Measurements from ENCODE around the gene ARMC5. TPM values are rescaled to one million over a fixed set of nuclear protein-coding genes. Genes with fewer than 3 reads are reported as not detected.
"Not testable (repeated sequence)": the region's sequence is repeated elsewhere in the genome, so short reads cannot be mapped to it uniquely, and the experiment has no call there.

Gene ARMC5
- polyA plus RNA-seq, 1 of the 3 experiments (the other 2 are of a cell fraction): 8.9 TPM

GRCh38 chr16:31414706-31415105, 44.6 kb upstream of the ARMC5 start (continued):
- TF ChIP-seq RXRA (IDR thresholded peaks at IDR 0.05; ENCODE audit: borderline replicate concordance, low read depth): no peak
- TF ChIP-seq FOXJ3 (CRISPR knock-in tag; IDR thresholded peaks at IDR 0.05): no peak

GRCh38 chr16:31416371-31416770, 42.9 kb upstream of the ARMC5 start:
- no peaks in the 10 kb centered on the region for H4K20me1 ChIP-seq (ENCODE audit: insufficient read depth)
- no peak for TF ChIP-seq FOXJ3 (CRISPR knock-in tag; IDR thresholded peaks at IDR 0.05)
- TF ChIP-seq SIN3A (IDR thresholded peaks at IDR 0.05; ENCODE audit: borderline replicate concordance, low read depth, low read length): no peak
- TF ChIP-seq RCOR1 (IDR thresholded peaks at IDR 0.05; ENCODE audit: low read length): no peak
- TF ChIP-seq ELF1 (IDR thresholded peaks at IDR 0.05): no peak
- TF ChIP-seq NRF1 (IDR thresholded peaks at IDR 0.05; ENCODE audit: low read depth, low read length): no peak
- no peak for TF ChIP-seq GABPA (IDR thresholded peaks at IDR 0.05; ENCODE audit: low read depth)
- no peak for TF ChIP-seq RAD21 (IDR thresholded peaks at IDR 0.05; ENCODE audit: low read length)
- no peak for TF ChIP-seq CHD2 (IDR thresholded peaks at IDR 0.05; ENCODE audit: low read length, partially characterized antibody)
- TF ChIP-seq TCF12 (IDR thresholded peaks at IDR 0.05): no peak
- no peak for TF ChIP-seq SMC3 (IDR thresholded peaks at IDR 0.05; ENCODE audit: low read depth, low read length)
- no peak for TF ChIP-seq GATA2 (CRISPR knock-in tag; IDR thresholded peaks at IDR 0.05)
- TF ChIP-seq FOSL2 (IDR thresholded peaks at IDR 0.05; ENCODE audit: borderline replicate concordance, low read depth): no peak
- TF ChIP-seq REST (IDR thresholded peaks at IDR 0.05; ENCODE audit: low read depth, low read length): no peak
- no peak for TF ChIP-seq RXRA (IDR thresholded peaks at IDR 0.05; ENCODE audit: borderline replicate concordance, low read depth)
- TF ChIP-seq USF1 (IDR thresholded peaks at IDR 0.05; ENCODE audit: borderline replicate concordance, low read depth): no peak
- H3K27ac ChIP-seq (ENCODE audit: low read depth in 2 of 2, low read length in 1 of 2): no peak overlapping the region
- CTCF ChIA-PET: no interaction called here
- no peak for DNase-seq
- H3F3A ChIP-seq (replicated peaks; ENCODE audit: insufficient read depth): no peaks in the 10 kb centered on the region
- peaks cover 50% of the 10 kb centered on the region; the same call in 1 of the 2 replicates for H3K27me3 ChIP-seq (ENCODE audit: insufficient read depth)
- H3K9me2 ChIP-seq: no peaks in the 10 kb centered on the region
- POLR2A ChIA-PET: no interaction called here
- H3K79me2 ChIP-seq (ENCODE audit: insufficient read depth): no peaks in the 10 kb centered on the region
- no peak overlapping the region for H3K4me3 ChIP-seq (ENCODE audit: low read depth in 2 of 2, low read length in 1 of 2)
- no peak overlapping the region for H3K9ac ChIP-seq
- no peak overlapping the region for H2AFZ ChIP-seq (ENCODE audit: low read depth)
- H3K4me2 ChIP-seq: no peak overlapping the region
- WGBS (ENCODE audit: low lambda C conversion rate): 6% methylated on average over 6 of the region's 11 CpGs
- no peaks in the 10 kb centered on the region for H3K4me1 ChIP-seq (ENCODE audit: control insufficient read depth in 1 of 2, insufficient read depth in 2 of 2, low read depth in 1 of 2, low read length in 1 of 2)
- H3K36me3 ChIP-seq (replicated peaks in 1 of 2; ENCODE audit: control insufficient read depth in 1 of 2, insufficient read depth in 2 of 2, low read length in 1 of 2): no peaks in the 10 kb centered on the region
- no peaks in the 10 kb centered on the region for H3K9me3 ChIP-seq

- H4K20me1 ChIP-seq (ENCODE audit: insufficient read depth); DNase-seq; H3K4me3 ChIP-seq (ENCODE audit: low read depth in 2 of 2, low read length in 1 of 2); H3K4me1 ChIP-seq (ENCODE audit: control insufficient read depth in 1 of 2, insufficient read depth in 2 of 2, low read depth in 1 of 2, low read length in 1 of 2); H3F3A ChIP-seq (replicated peaks; ENCODE audit: insufficient read depth); H3K27ac ChIP-seq (ENCODE audit: low read depth in 2 of 2, low read length in 1 of 2); H3K4me2 ChIP-seq; H3K79me2 ChIP-seq (ENCODE audit: insufficient read depth); H3K9ac ChIP-seq; H3K36me3 ChIP-seq (replicated peaks in 1 of 2; ENCODE audit: control insufficient read depth in 1 of 2, insufficient read depth in 2 of 2, low read length in 1 of 2); POLR2A ChIA-PET; H3K9me2 ChIP-seq; H2AFZ ChIP-seq (ENCODE audit: low read depth); H3K9me3 ChIP-seq: not testable (repeated sequence)
- CTCF ChIA-PET: interaction anchor here (0.6 kb wide), 1 partner anchor 9 kb away, joined by 3 read pairs; no protein-coding TSS in a partner anchor
- WGBS (ENCODE audit: low lambda C conversion rate): 5% methylated on average over 2 of the region's 2 CpGs
- peaks cover 56% of the 10 kb centered on the region; the same call in 1 of the 2 replicates for H3K27me3 ChIP-seq (ENCODE audit: insufficient read depth)
Observed at GRCh38 chr16:31417036-31417435, 42.3 kb upstream of the ARMC5 start.
